GM18520 (cell line): ENCODE results near the gene GNAT3.

Experiments used
- ATAC-seq: cut with Tn5 transposase; IDR thresholded peaks from one replicate; pipeline ENCODE4 v1.9.1; 2021; ENCODE audit not compliant: unreplicated experiment

The GNAT3 gene

DNA sequence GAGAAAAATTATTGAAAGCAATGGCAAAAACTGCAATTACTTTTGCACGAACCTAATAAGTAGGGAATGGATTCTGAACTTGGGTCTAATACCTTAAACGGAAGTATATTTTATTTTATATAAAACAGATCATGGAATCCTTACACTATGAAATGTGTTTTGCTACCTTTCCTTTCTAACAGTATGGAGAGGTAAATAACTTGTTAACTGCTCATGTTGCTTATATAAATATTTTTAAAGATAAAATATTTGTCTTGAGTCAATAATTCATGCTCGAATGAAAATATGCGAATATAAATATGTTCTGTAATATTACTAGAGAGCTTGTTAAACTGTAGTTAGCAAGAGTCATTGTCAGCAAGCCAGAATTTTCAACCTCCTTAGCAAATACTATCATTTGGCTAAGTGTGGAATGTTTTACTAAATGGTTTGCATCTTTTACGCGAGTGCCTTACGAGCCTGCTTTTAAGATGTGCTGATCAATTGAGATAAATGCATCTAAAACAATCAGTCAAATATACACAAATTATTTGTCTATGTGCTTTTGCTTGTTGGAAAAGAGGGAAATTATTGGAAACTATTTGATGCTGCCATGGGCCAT, 5.9 kb downstream of the GNAT3 start:
- no peak for ATAC-seq

DNA sequence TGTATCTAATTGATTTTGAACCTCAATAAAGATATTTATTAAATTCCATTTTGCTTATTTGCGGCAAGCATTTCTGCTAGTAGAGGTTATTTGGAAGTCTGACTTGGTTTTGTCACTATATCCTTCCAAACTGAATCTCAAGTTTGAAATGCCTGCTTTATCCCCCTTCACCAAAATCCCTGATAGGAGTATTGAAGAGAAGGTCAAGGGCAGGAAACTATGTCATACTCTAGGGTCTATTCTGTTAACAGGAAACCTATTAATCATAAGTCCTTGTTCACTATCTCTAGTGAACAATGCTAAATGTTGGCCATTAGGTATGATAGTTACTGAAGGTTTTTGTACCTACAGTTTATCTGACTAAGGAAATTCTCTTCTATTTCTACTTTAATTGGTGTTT, 11.5 kb downstream of the GNAT3 start:
- no peak for ATAC-seq

- no peak for ATAC-seq
These were observed 12.4 kb downstream of the GNAT3 start for GRCh38 chr7:80499350-80499953.

- no peak for ATAC-seq
These were observed 13.1 kb downstream of the GNAT3 start for GRCh38 chr7:80498481-80499349.

GRCh38 chr7:80496586-80496985, 15.3 kb downstream of the GNAT3 start:
- no peak for ATAC-seq

- ATAC-seq: no peak
These were observed 18.6 kb downstream of the GNAT3 start for GRCh38 chr7:80493121-80493849.

- no peak for ATAC-seq
These were observed 20.4 kb downstream of the GNAT3 start for GRCh38 chr7:80491462-80491861.

- ATAC-seq: no peak
These were observed 23.0 kb downstream of the GNAT3 start for GRCh38 chr7:80488851-80489370.

DNA sequence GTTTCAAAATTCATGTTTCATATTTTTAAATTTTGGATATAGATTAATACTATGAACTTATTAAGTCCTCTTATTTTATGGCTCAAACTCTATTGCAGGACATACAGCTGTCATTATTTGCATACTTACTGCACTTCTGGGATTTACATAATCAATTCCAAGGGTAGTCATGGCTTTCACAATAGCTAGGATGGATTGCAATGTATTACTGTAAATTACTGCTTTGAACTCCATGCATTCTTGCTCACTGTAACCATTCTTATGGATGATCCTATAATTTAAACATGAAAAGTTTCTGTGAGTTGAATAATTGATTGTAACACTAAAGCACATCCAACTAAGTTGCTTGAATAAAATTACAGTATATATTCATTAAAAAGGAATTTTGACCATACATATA, 23.5 kb downstream of the GNAT3 start:
- no peak for ATAC-seq

- no peak for ATAC-seq
These were observed 26.1 kb downstream of the GNAT3 start for GRCh38 chr7:80485721-80486120.

GRCh38 chr7:80482950-80483349, 28.9 kb downstream of the GNAT3 start:
- no peak for ATAC-seq

DNA sequence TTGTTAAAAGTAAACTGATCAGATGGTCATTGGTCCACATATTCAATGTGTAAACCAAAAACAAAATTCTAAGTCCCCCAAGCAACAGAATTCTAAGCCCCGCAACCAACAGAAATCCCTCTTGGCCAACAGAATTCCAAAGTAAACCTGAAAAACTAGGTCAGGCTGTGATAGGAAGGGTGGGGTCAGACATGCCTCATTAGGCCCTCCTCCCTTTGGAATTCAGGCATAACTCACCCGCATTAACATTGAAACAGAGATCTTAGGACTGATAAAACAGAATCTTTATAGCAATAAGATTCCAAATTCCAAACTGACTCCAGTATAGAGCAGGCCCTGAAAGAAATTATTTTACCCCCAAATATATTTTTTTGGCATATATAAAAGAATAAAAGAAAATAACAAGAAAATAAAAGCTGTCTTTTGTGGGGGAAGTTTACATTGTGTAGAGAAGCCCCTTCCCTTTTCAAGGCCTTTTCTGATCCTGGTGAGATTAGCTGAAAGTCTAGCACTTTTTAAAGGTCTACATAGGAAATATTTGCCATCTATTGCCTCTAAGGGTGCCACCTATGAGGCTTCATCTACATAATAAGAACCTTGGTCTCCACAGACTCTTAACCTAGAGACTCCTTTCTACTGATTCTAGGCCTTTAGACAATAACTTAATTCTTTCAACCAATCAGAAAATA, 30.5 kb downstream of the GNAT3 start:
- no peak for ATAC-seq

GRCh38 chr7:80480566-80480965, 31.3 kb downstream of the GNAT3 start:
- ATAC-seq: no peak

- ATAC-seq: no peak
These were observed 33.2 kb downstream of the GNAT3 start for GRCh38 chr7:80478683-80479082.

DNA sequence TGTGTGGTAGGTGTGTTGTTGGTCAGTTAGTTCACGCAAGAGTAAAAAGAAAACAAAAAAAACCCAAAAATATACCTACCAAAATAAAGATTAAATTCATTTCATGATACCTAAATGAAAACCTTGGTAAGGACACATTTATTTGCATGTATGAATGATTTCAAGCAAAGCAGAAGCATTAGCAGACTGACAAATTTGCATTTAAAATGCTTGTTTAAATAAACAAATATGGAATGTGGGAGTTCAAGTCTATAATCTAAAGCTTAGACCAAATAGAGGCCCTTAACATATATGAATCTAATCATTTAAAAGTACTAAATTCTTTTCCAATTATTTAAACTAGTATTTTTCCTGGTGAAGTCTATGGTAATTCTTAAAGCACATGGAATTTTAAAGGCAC, 35.8 kb downstream of the GNAT3 start:
- ATAC-seq: no peak

DNA sequence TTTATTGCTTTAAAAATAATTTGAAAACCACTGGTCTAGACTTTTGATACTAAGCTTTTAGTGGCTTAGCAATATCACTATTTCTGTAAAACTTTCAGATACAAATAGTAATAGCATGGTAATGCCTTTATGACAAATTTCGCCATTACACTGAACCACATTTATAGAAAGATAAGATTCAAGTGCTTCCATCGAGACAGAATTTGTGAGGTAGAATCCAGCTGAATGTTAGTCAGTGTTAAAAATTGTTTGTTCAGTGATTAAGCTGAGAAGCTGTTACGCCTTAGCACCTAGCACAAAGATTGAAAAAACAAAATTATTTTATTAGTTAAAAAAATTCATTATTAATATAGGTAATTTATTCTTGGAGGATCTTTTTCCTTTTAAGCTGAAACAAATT, 36.5 kb downstream of the GNAT3 start:
- no peak for ATAC-seq

DNA sequence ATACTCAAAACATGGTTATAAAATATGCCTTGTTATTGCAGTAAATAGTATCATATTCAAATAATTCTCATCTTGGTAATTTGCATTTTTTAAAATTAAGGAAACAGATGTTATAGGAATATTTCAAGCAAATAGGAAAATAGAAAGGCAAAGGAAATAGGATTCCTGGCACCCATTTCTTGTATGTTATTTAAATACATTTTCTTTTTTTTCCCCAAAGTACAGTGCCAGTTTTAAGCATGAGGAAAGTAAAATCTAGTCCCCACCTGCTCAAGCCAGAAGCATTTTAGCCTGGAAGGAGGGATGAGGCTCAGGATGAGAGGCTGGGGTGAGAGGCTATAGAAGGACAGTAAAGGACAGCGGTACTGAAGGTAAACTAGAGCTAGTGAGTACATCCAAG, 38.1 kb downstream of the GNAT3 start:
- no peak for ATAC-seq

DNA sequence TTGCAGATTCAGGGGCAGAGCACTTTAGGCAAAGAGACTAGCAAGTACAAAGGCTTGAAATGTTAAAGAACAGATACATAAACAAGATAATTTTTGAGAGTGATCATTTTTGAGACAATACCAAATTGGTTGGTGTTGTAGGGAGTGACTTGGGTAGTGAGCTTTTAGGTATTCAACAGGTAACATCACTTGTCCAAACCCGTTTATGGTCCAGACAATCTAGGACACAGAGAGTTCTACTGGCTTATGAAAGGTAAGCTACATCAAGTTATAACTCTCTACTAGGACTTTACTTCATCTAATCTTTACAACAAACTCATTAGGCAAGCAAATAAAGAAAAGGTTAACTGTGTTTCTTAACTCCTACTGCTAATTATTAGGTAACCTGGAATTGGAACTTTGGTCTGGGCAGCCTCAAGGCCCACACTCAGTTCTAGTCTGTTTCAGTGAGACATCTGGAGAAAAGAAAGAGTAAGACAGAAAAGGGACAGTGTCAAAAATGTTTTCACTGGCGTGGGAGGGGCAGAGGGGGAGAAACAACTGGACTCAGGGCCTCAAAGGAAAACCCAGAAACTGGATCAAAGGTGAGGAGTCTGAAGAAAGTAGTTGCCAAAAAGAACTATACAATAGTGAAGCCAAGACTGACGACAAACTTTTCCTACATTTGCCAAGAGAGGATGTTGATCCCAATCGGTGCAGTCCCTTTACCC, 39.2 kb downstream of the GNAT3 start:
- no peak for ATAC-seq

DNA sequence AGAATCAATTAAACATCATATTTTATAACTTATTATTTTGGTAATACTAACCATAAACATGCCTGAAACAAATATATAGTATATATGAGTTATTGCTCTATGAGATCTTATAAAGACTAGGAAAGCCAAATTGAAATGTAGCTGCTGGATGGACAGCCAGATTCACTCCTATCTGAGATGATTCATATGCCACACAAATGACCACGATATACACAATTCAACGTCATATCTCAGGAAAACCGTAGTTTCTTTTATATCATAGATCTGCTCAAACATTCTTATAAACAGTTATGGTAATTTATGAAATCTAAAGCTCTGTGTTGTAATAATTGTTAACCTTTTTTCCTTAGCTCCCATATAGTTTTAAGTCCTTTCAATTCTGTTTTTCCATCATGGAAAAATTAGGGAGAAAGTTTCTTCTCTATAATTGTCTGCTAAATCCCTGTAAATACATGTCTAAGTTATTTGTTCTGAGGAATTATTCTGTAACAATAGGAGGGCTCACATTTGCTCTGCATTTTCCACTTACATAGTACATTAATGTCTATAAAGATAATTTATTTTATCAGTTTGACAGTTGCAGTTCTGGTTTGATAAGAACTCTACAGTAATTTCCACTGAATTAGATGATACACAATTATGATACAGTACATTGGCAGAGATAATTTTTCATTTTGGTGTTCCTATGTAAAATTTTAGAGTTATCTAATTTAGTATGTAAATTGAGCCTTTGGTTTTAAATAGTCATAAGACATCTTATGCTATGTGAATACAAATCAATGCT, 42.7 kb downstream of the GNAT3 start:
- ATAC-seq: no peak
